ENCODE results near the gene DRGX. TPM values are rescaled to one million over a fixed set of nuclear protein-coding genes. Genes with fewer than 3 reads are reported as not detected.

DRGX gene
- total and polyA plus RNA-seq, 2 donors (not counting 3 experiments of a cell fraction or from before 2014, with no cell fraction given), result not detected

GRCh38 chr10:49362596-49363260 lies 33.2 kb downstream of the DRGX start:
- no peak for FAIRE-seq
- H3K9ac ChIP-seq (replicated peaks; ENCODE audit: extremely low read depth, insufficient read depth, low read length), result no peak overlapping the region
- H3K4me3 ChIP-seq (replicated peaks in 1 of 3; ENCODE audit: insufficient read depth in 1 of 3, low read depth in 1 of 3, low read length in 3 of 3), result no peak overlapping the region

More at GRCh38 chr10:49362596-49363260, 33.2 kb downstream of the DRGX start:
- CTCF ChIA-PET, result interaction anchor here (1.8 kb wide), 1 partner anchor 45 kb away, joined by 4 read pairs; no protein-coding TSS in a partner anchor
- Histone ChIP-seq H3K36me3 (ENCODE audit: control insufficient read depth in 2 of 2, extremely low read depth in 1 of 2, insufficient read depth in 2 of 2, low read length in 2 of 2) (no peaks in the 10 kb centered on the region), H3K4me2 (ENCODE audit: insufficient read depth, low read length) (no peak overlapping the region), H4K20me1 (replicated peaks; ENCODE audit: control insufficient read depth, extremely low read depth, insufficient read depth, low read length) (no peaks in the 10 kb centered on the region), H3K27ac (ENCODE audit: insufficient read depth, low read depth, low read length) (no peak overlapping the region), H3K9me1 (replicated peaks; ENCODE audit: control insufficient read depth, extremely low read depth, insufficient read depth, low read length) (no peaks in the 10 kb centered on the region), H3K27me3 (ENCODE audit: control insufficient read depth in 2 of 2, insufficient read depth in 2 of 2, low read length in 2 of 2) (no peaks in the 10 kb centered on the region), H3K4me1 (ENCODE audit: control insufficient read depth, extremely low read depth, insufficient read depth, low read length) (no peaks in the 10 kb centered on the region), H2AFZ (ENCODE audit: low read depth, low read length) (no peak overlapping the region), H3K79me2 (ENCODE audit: control insufficient read depth, insufficient read depth, low read length) (no peaks in the 10 kb centered on the region), H3K9me3 (replicated peaks; ENCODE audit: control insufficient read depth, insufficient read depth, low read length) (no peaks in the 10 kb centered on the region)
- no peak for DNase-seq (ENCODE audit: low read depth, low spot score)
- dilution Hi-C loops (cut with MboI; ENCODE audit: extremely low pct_ligation_motif_present, low sequenced_read_pairs) (no loop called here), intact Hi-C loops (cut with micrococcal nuclease) (no loop called here)
- TF ChIP-seq POLR2AphosphoS5 (IDR thresholded peaks at IDR 0.05; ENCODE audit: insufficient read depth, low read depth, low read length) (no peak), JUN (IDR thresholded peaks at IDR 0.05; ENCODE audit: borderline replicate concordance, insufficient read depth, insufficient read length, low read depth) (no peak), EZH2 (IDR thresholded peaks at IDR 0.05; ENCODE audit: borderline replicate concordance, low read depth, low read length, severe bottlenecking) (no peak), MYC (IDR thresholded peaks at IDR 0.05; ENCODE audit: low read depth, low read length) (no peak), POLR2A (IDR thresholded peaks at IDR 0.05; ENCODE audit: low read depth, low read length) (no peak), GATA2 (IDR thresholded peaks at IDR 0.05; ENCODE audit: insufficient read depth, insufficient read length, low read depth, low read length) (no peak), FOS (IDR thresholded peaks at IDR 0.05; ENCODE audit: borderline replicate concordance, insufficient read depth, low read length) (no peak)
- TF ChIP-seq, protein P1, sequence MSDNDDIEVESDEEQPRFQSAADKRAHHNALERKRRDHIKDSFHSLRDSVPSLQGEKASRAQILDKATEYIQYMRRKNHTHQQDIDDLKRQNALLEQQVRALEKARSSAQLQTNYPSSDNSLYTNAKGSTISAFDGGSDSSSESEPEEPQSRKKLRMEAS (IDR thresholded peaks at IDR 0.05; ENCODE audit: insufficient read depth, insufficient read length), result no peak
- TF ChIP-seq, protein P2, sequence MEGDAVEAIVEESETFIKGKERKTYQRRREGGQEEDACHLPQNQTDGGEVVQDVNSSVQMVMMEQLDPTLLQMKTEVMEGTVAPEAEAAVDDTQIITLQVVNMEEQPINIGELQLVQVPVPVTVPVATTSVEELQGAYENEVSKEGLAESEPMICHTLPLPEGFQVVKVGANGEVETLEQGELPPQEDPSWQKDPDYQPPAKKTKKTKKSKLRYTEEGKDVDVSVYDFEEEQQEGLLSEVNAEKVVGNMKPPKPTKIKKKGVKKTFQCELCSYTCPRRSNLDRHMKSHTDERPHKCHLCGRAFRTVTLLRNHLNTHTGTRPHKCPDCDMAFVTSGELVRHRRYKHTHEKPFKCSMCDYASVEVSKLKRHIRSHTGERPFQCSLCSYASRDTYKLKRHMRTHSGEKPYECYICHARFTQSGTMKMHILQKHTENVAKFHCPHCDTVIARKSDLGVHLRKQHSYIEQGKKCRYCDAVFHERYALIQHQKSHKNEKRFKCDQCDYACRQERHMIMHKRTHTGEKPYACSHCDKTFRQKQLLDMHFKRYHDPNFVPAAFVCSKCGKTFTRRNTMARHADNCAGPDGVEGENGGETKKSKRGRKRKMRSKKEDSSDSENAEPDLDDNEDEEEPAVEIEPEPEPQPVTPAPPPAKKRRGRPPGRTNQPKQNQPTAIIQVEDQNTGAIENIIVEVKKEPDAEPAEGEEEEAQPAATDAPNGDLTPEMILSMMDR (IDR thresholded peaks at IDR 0.05; ENCODE audit: extremely low read depth in 1 of 2, insufficient read depth in 1 of 2, low read depth in 1 of 2, low read length in 2 of 2), result no peak
- BruUV-seq (replicated peaks), result no TSS peak
- POLR2A ChIA-PET, result no interaction called here

Data from endothelial cell of umbilical vein (primary cell).